HepG2 (cell line): ENCODE data around the gene TMEM14A. TPM values are rescaled to one million over a fixed set of nuclear protein-coding genes. Genes with fewer than 3 reads are reported as not detected.

Experiments used
- CBX5 ChIP-seq: sonication (generic); formaldehyde crosslinking; IDR thresholded peaks from 2 replicates; pipeline ENCODE4 v1.4.0; 2020; ENCODE audit warnings: missing genetic modification reagents, borderline replicate concordance
- CSRNP1 ChIP-seq: sonication (generic); formaldehyde crosslinking; IDR thresholded peaks from 2 replicates; pipeline ENCODE4 v1.8.1; 2023; ENCODE audit warnings: mild to moderate bottlenecking, missing genetic modification reagents
- E2F5 ChIP-seq: sonication (generic); formaldehyde crosslinking; conservative IDR thresholded peaks from 2 replicates; pipeline ENCODE4 v1.4.0; 2020; ENCODE audit warnings: missing genetic modification reagents
- KLF13 ChIP-seq: sonication (generic); formaldehyde crosslinking; IDR thresholded peaks from 2 replicates; pipeline ENCODE4 v1.4.0; 2020; ENCODE audit warnings: mild to moderate bottlenecking, missing genetic modification reagents
- MAZ ChIP-seq, 2 experiments: sonication (generic) in 1 of 2; formaldehyde crosslinking in 1 of 2; IDR thresholded peaks; 2 replicates each; pipeline versions ENCODE4 v1.5.0 to v1.6.1; 2012 to 2020; ENCODE audit warnings: low read depth in 2 of 2, mild to moderate bottlenecking in 2 of 2, borderline replicate concordance in 1 of 2, improper control_type of control experiment in 1 of 2, low read length in 1 of 2, missing genetic modification reagents in 1 of 2, moderate library complexity in 1 of 2
- POLR2AphosphoS2 ChIP-seq: IDR thresholded peaks from 2 replicates; pipeline ENCODE4 v1.6.1; 2011; ENCODE audit warnings: low read depth, low read length, improper control_type of control experiment
- SMAD1 ChIP-seq: sonication (generic); formaldehyde crosslinking; IDR thresholded peaks from 2 replicates; pipeline ENCODE4 v1.4.0; 2020; ENCODE audit warnings: missing genetic modification reagents, low read depth, mild to moderate bottlenecking, borderline replicate concordance
- SRF ChIP-seq: IDR thresholded peaks from 2 replicates; pipeline ENCODE4 v1.6.1; 2011; ENCODE audit warnings: mild to moderate bottlenecking, low read depth, low read length, moderate library complexity
- ZFP41 ChIP-seq: sonication (generic); formaldehyde crosslinking; IDR thresholded peaks from 2 replicates; pipeline ENCODE4 v1.4.0; 2020; ENCODE audit warnings: mild to moderate bottlenecking, missing genetic modification reagents, borderline replicate concordance
- ZNF138 ChIP-seq: sonication (generic); formaldehyde crosslinking; IDR thresholded peaks from 2 replicates; pipeline ENCODE4 v1.5.0; 2020; ENCODE audit warnings: mild to moderate bottlenecking, low read depth, missing genetic modification reagents
- ZNF260 ChIP-seq: sonication (generic); formaldehyde crosslinking; IDR thresholded peaks from 2 replicates; pipeline ENCODE4 v1.4.0; 2020; ENCODE audit warnings: missing genetic modification reagents, low read depth, mild to moderate bottlenecking, borderline replicate concordance
- ZNF280B ChIP-seq: sonication (generic); formaldehyde crosslinking; IDR thresholded peaks from 2 replicates; pipeline ENCODE4 v1.5.0; 2020; ENCODE audit warnings: missing genetic modification reagents, mild to moderate bottlenecking, borderline replicate concordance
- ZNF674 ChIP-seq: sonication (generic); formaldehyde crosslinking; IDR thresholded peaks from 2 replicates; pipeline ENCODE4 v1.5.0; 2020; ENCODE audit warnings: low read depth, mild to moderate bottlenecking, missing genetic modification reagents
- ZNF687 ChIP-seq: sonication (generic); formaldehyde crosslinking; IDR thresholded peaks from 2 replicates; pipeline ENCODE4 v1.5.1; 2020; ENCODE audit warnings: mild to moderate bottlenecking, missing genetic modification reagents, moderate library complexity
- ZNF724P ChIP-seq: sonication (generic); formaldehyde crosslinking; IDR thresholded peaks from 2 replicates; pipeline ENCODE4 v1.8.0; 2022; ENCODE audit warnings: missing genetic modification reagents, borderline replicate concordance
- polyA plus RNA-seq, 8 experiments: library from polyadenylated mRNA; depleted of rRNA in 3 of 8; stranded (reverse) in 7 of 8; unstranded in 1 of 8; fragments of >200 nt; fragmentation: Illumina TruSeq in 4 of 8; extraction: Trizol in 4 of 8; gene quantifications; 2 replicates each; pipeline versions ENCODE4 v1.2.1 to v1.2.3, GENCODE V29; 2011 to 2016; ENCODE audit warnings: low read depth in 4 of 8, missing spikeins in 1 of 8, mixed read lengths in 1 of 8; ENCODE audit not compliant: insufficient read depth in 1 of 8
- total RNA-seq, 5 experiments: library from RNA; depleted of rRNA; stranded (reverse); fragments of >200 nt; fragmentation: Illumina TruSeq; extraction: Trizol; gene quantifications; 2 replicates each; pipeline ENCODE4 v1.2.3, GENCODE V29; 2016; ENCODE audit warnings: low read depth in 1 of 5
- TF ChIP-seq, protein P1 (sequence below): sonication (generic); formaldehyde crosslinking; IDR thresholded peaks from 2 replicates; pipeline ENCODE4 v1.4.0; 2020; ENCODE audit warnings: missing genetic modification reagents, borderline replicate concordance

Gene TMEM14A
- total and polyA plus RNA-seq, 2 of the 13 experiments (the other 11 are each of a cell fraction or from before 2014, with no cell fraction given) = 24.6 to 73.7 TPM

DNA sequence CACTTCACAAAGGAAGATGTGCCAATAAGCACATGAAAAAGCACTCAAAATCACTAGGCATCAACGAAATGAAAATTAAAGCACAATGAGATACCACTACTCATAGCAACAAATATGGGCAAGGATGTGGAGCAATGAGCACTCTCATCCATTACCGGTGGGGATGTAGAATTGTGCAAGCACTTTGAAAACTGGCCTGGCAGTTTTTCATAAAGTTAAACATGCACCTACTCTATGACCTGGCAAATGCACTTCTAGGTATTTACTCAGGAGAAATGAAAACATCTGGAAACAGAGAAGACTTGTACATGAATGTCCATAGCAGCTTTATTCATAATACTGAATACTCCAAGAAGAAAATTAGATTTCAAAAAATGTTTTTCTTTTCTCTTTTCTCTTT, 34.1 kb upstream of the TMEM14A start (continued):
- TF ChIP-seq ZNF687 (CRISPR knock-in tag) = no peak
- peak; percentile 76; the same call in 1 of the 2 replicates for TF ChIP-seq SRF
- no peak for TF ChIP-seq ZNF674 (CRISPR knock-in tag)
- no peak for TF ChIP-seq KLF13
- no peak for TF ChIP-seq ZNF724P
- TF ChIP-seq ZNF280B (CRISPR knock-in tag) = no peak
- no peak for TF ChIP-seq CBX5 (CRISPR knock-in tag)
- no peak for TF ChIP-seq CSRNP1
- TF ChIP-seq E2F5 (CRISPR knock-in tag) = no peak
- TF ChIP-seq, protein P1, sequence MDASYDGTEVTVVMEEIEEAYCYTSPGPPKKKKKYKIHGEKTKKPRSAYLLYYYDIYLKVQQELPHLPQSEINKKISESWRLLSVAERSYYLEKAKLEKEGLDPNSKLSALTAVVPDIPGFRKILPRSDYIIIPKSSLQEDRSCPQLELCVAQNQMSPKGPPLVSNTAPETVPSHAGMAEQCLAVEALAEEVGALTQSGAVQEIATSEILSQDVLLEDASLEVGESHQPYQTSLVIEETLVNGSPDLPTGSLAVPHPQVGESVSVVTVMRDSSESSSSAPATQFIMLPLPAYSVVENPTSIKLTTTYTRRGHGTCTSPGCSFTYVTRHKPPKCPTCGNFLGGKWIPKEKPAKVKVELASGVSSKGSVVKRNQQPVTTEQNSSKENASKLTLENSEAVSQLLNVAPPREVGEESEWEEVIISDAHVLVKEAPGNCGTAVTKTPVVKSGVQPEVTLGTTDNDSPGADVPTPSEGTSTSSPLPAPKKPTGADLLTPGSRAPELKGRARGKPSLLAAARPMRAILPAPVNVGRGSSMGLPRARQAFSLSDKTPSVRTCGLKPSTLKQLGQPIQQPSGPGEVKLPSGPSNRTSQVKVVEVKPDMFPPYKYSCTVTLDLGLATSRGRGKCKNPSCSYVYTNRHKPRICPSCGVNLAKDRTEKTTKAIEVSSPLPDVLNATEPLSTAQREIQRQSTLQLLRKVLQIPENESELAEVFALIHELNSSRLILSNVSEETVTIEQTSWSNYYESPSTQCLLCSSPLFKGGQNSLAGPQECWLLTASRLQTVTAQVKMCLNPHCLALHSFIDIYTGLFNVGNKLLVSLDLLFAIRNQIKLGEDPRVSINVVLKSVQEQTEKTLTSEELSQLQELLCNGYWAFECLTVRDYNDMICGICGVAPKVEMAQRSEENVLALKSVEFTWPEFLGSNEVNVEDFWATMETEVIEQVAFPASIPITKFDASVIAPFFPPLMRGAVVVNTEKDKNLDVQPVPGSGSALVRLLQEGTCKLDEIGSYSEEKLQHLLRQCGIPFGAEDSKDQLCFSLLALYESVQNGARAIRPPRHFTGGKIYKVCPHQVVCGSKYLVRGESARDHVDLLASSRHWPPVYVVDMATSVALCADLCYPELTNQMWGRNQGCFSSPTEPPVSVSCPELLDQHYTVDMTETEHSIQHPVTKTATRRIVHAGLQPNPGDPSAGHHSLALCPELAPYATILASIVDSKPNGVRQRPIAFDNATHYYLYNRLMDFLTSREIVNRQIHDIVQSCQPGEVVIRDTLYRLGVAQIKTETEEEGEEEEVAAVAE = no peak
- TF ChIP-seq ZNF138 = no peak
- TF ChIP-seq ZNF260 (CRISPR knock-in tag) = no peak
- no peak for TF ChIP-seq ZFP41 (CRISPR knock-in tag)
- no peak for TF ChIP-seq SMAD1 (CRISPR knock-in tag)
- TF ChIP-seq MAZ (IDR thresholded peaks at IDR 0.05; ENCODE audit: borderline replicate concordance, low read depth, low read length) = no peak
- no peak for TF ChIP-seq MAZ (CRISPR knock-in tag; IDR thresholded peaks at IDR 0.05; ENCODE audit: low read depth)
- TF ChIP-seq POLR2AphosphoS2 = no peak
